NCI-H2081 (cell line): ENCODE measurements around the gene SLC2A13.
A peak's percentile ranks its signal among the peaks of the same experiment; 100 is the strongest.
"Not testable (repeated sequence)": the region's sequence is repeated elsewhere in the genome, so short reads cannot be mapped to it uniquely, and the experiment has no call there.

Experiments
- DNase-seq, 2 experiments: peaks; one replicate each; lab custom pipeline; 2025; lab: John Stamatoyannopoulos, UW

Gene SLC2A13

GRCh38 chr12:39866135-39866534 is 239.7 kb downstream of the SLC2A13 start:
- DNase-seq = no peak

- no peak for DNase-seq
These were observed 245.2 kb downstream of the SLC2A13 start for GRCh38 chr12:39860695-39861094.

GRCh38 chr12:39853003-39853402 is 252.9 kb downstream of the SLC2A13 start:
- DNase-seq = no peak

GRCh38 chr12:39852346-39852745 is 253.5 kb downstream of the SLC2A13 start:
- DNase-seq = no peak

GRCh38 chr12:39848218-39848617 is 257.7 kb downstream of the SLC2A13 start:
- not testable (repeated sequence) for DNase-seq

- DNase-seq = no peak
These were observed 258.8 kb downstream of the SLC2A13 start for GRCh38 chr12:39846971-39847650.

- DNase-seq = no peak
These were observed 259.6 kb downstream of the SLC2A13 start for GRCh38 chr12:39846304-39846703.

GRCh38 chr12:39840422-39840821 is 265.5 kb downstream of the SLC2A13 start:
- DNase-seq = no peak

- DNase-seq = no peak
These were observed 266.8 kb downstream of the SLC2A13 start for GRCh38 chr12:39839072-39839471.

- DNase-seq = no peak
These were observed 270.1 kb downstream of the SLC2A13 start for GRCh38 chr12:39835517-39836489.

- peak in 1 of 2 experiments; percentile 22 for DNase-seq
These were observed 274.1 kb downstream of the SLC2A13 start for GRCh38 chr12:39831587-39832315.

- DNase-seq = no peak
These were observed 274.9 kb downstream of the SLC2A13 start for GRCh38 chr12:39830852-39831520.

- DNase-seq = no peak
These were observed 275.7 kb downstream of the SLC2A13 start for GRCh38 chr12:39830171-39830570.

- DNase-seq = no peak
These were observed 281.2 kb downstream of the SLC2A13 start for GRCh38 chr12:39824505-39825212.

GRCh38 chr12:39816671-39817185 is 289.2 kb downstream of the SLC2A13 start:
- no peak for DNase-seq

- DNase-seq = no peak
These were observed 290.1 kb downstream of the SLC2A13 start for GRCh38 chr12:39815746-39816145.

- no peak for DNase-seq
These were observed 291.3 kb downstream of the SLC2A13 start for GRCh38 chr12:39814626-39815025.

GRCh38 chr12:39813776-39814175 is 292.1 kb downstream of the SLC2A13 start:
- DNase-seq = no peak

GRCh38 chr12:39812456-39812855 is 293.4 kb downstream of the SLC2A13 start:
- DNase-seq = not testable (repeated sequence)

GRCh38 chr12:39807043-39807442 is 298.8 kb downstream of the SLC2A13 start:
- peak in 1 of 2 experiments; percentile 13 for DNase-seq

- DNase-seq = peak in 1 of 2 experiments; percentile 42
These were observed 300.2 kb downstream of the SLC2A13 start for GRCh38 chr12:39805651-39806050.
